ES-I3 (cell line): ENCODE results near the gene ANKRD2.
"Not testable (repeated sequence)": the region's sequence is repeated elsewhere in the genome, so short reads cannot be mapped to it uniquely, and the experiment has no call there.

Experiments used
- H3K36me3 ChIP-seq: 2 replicates; pipeline ENCODE4 v1.6.1; 2013; ENCODE audit warnings: mild to moderate bottlenecking, low read length, control low read depth, moderate library complexity; ENCODE audit not compliant: insufficient read depth
- H3K4me1 ChIP-seq: 2 replicates; pipeline ENCODE4 v1.6.1; 2013; ENCODE audit warnings: mild to moderate bottlenecking, control low read depth, low read length; ENCODE audit not compliant: insufficient read depth
- H3K9ac ChIP-seq: 2 replicates; pipeline ENCODE4 v1.6.1; 2013; ENCODE audit warnings: low read depth, mild to moderate bottlenecking, low read length, moderate library complexity
- H3K9me3 ChIP-seq: 2 replicates; pipeline ENCODE4 v1.6.1; 2013; ENCODE audit warnings: mild to moderate bottlenecking, low read length, moderate library complexity; ENCODE audit not compliant: control insufficient read depth, insufficient read depth

The ANKRD2 gene

GRCh38 chr10:97572214-97572989 lies at the start of gene ANKRD2:
TSS of gene ANKRD2 (plus strand) at chr10:97572779. CDS start at chr10:97572789, 10 bp downstream.
- H3K9me3 ChIP-seq: no peaks in the 10 kb centered on the region
- H3K36me3 ChIP-seq: no peaks in the 10 kb centered on the region
- H3K9ac ChIP-seq: no peak within 1 kb of the TSS
- H3K4me1 ChIP-seq: peaks cover 14% of the 10 kb centered on the region

GRCh38 chr10:97522937-97523336 lies 49.6 kb upstream of the ANKRD2 start:
- no peak overlapping the region for H3K9ac ChIP-seq
- H3K9me3 ChIP-seq: no peaks in the 10 kb centered on the region
- H3K36me3 ChIP-seq: no peaks in the 10 kb centered on the region
- H3K4me1 ChIP-seq: peaks cover 27% of the 10 kb centered on the region

- no peaks in the 10 kb centered on the region for H3K9me3 ChIP-seq
- no peaks in the 10 kb centered on the region for H3K36me3 ChIP-seq
- H3K9ac ChIP-seq: no peak overlapping the region
- peaks cover 13% of the 10 kb centered on the region for H3K4me1 ChIP-seq
These were observed 47.5 kb upstream of the ANKRD2 start for GRCh38 chr10:97525086-97525485.

- H3K9me3 ChIP-seq: no peaks in the 10 kb centered on the region
These were observed 46.9 kb upstream of the ANKRD2 start for GRCh38 chr10:97525683-97526110.

GRCh38 chr10:97528876-97529275 lies 43.7 kb upstream of the ANKRD2 start:
- not testable (repeated sequence) for H3K36me3 ChIP-seq, H3K9me3 ChIP-seq, H3K9ac ChIP-seq, H3K4me1 ChIP-seq

More at GRCh38 chr10:97525683-97526110, 46.9 kb upstream of the ANKRD2 start:
- peaks cover 7% of the 10 kb centered on the region for H3K4me1 ChIP-seq
- no peaks in the 10 kb centered on the region for H3K36me3 ChIP-seq
- H3K9ac ChIP-seq: no peak overlapping the region

- no peaks in the 10 kb centered on the region for H3K9me3 ChIP-seq
- no peaks in the 10 kb centered on the region; the same call in 1 of the 2 replicates for H3K4me1 ChIP-seq
- H3K9ac ChIP-seq: no peak overlapping the region
- H3K36me3 ChIP-seq: no peaks in the 10 kb centered on the region
These were observed 42.7 kb upstream of the ANKRD2 start for GRCh38 chr10:97529685-97530465.

- H3K9ac ChIP-seq: no peak overlapping the region
- no peaks in the 10 kb centered on the region for H3K36me3 ChIP-seq
- H3K4me1 ChIP-seq: no peaks in the 10 kb centered on the region; the same call in 1 of the 2 replicates
- no peaks in the 10 kb centered on the region for H3K9me3 ChIP-seq
These were observed 41.1 kb upstream of the ANKRD2 start for GRCh38 chr10:97531401-97531986.

GRCh38 chr10:97532935-97533671 lies 39.5 kb upstream of the ANKRD2 start:
- H3K9me3 ChIP-seq: no peaks in the 10 kb centered on the region
- no peaks in the 10 kb centered on the region for H3K36me3 ChIP-seq
- H3K9ac ChIP-seq: no peak overlapping the region
- H3K4me1 ChIP-seq: no peaks in the 10 kb centered on the region; the same call in 1 of the 2 replicates

GRCh38 chr10:97533888-97534287 lies 38.7 kb upstream of the ANKRD2 start:
- H3K4me1 ChIP-seq: peaks cover 4% of the 10 kb centered on the region; the same call in 1 of the 2 replicates
- no peaks in the 10 kb centered on the region for H3K9me3 ChIP-seq
- no peaks in the 10 kb centered on the region for H3K36me3 ChIP-seq
- H3K9ac ChIP-seq: no peak overlapping the region

GRCh38 chr10:97534746-97535367 lies 37.7 kb upstream of the ANKRD2 start:
- H3K36me3 ChIP-seq: no peaks in the 10 kb centered on the region
- peaks cover 12% of the 10 kb centered on the region for H3K4me1 ChIP-seq
- H3K9me3 ChIP-seq: no peaks in the 10 kb centered on the region
- H3K9ac ChIP-seq: no peak overlapping the region

GRCh38 chr10:97537186-97537869 lies 35.3 kb upstream of the ANKRD2 start:
- no peaks in the 10 kb centered on the region for H3K9me3 ChIP-seq
- H3K36me3 ChIP-seq: no peaks in the 10 kb centered on the region
- H3K4me1 ChIP-seq: peaks cover 26% of the 10 kb centered on the region
- no peak overlapping the region for H3K9ac ChIP-seq

GRCh38 chr10:97538411-97538810 lies 34.2 kb upstream of the ANKRD2 start:
- H3K9ac ChIP-seq: no peak overlapping the region
- no peaks in the 10 kb centered on the region for H3K9me3 ChIP-seq
- no peaks in the 10 kb centered on the region for H3K36me3 ChIP-seq
- H3K4me1 ChIP-seq: peaks cover 37% of the 10 kb centered on the region

GRCh38 chr10:97538839-97539238 lies 33.7 kb upstream of the ANKRD2 start:
- H3K4me1 ChIP-seq: peaks cover 41% of the 10 kb centered on the region
- H3K9me3 ChIP-seq: no peaks in the 10 kb centered on the region
- no peaks in the 10 kb centered on the region for H3K36me3 ChIP-seq
- H3K9ac ChIP-seq: no peak overlapping the region
